ENCODE data around the gene SSU72. TPM values are rescaled to one million over a fixed set of nuclear protein-coding genes. Genes with fewer than 3 reads are reported as not detected.

Gene SSU72
- total RNA-seq, 1 donor: 54.7 TPM

DNA sequence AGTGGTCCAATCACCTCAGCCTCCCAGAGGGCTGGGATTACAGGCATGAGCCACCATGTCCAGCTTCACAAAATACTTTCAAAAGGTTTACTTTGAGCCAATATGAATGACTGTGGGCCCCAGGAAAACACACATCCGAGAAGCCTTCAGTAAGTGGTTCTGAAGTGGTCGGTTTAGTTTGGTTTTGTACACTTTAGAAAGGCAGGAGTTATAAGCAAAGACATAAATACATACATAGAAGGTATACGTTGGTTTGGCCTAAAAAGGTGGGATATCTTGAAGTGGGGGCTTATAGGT is 37.4 kb upstream of the SSU72 start:
- DNase-seq (ENCODE audit: low read depth in 2 of 3, low spot score in 2 of 3): no peak

DNA sequence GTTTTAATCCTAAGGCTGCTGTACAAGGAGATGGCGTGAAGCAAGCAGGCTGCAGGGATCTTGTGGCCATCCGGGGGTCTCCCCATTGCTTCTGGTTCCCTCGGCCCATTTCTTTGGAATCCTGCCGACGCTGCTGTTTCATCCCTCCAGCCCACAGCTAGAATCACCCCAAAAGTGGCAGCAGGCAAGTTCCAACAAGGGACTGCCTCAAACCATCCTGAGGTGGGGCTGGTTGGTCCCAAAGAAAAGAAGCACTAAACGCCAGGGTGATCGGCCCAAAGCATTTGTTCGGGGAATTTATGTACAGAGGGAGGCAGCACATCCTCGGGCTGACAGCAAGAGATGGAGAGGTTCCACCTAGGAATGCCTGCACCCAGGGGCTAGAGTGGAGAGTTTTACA is 36.1 kb upstream of the SSU72 start:
- no peak for DNase-seq (ENCODE audit: low read depth in 2 of 3, low spot score in 2 of 3)

DNA sequence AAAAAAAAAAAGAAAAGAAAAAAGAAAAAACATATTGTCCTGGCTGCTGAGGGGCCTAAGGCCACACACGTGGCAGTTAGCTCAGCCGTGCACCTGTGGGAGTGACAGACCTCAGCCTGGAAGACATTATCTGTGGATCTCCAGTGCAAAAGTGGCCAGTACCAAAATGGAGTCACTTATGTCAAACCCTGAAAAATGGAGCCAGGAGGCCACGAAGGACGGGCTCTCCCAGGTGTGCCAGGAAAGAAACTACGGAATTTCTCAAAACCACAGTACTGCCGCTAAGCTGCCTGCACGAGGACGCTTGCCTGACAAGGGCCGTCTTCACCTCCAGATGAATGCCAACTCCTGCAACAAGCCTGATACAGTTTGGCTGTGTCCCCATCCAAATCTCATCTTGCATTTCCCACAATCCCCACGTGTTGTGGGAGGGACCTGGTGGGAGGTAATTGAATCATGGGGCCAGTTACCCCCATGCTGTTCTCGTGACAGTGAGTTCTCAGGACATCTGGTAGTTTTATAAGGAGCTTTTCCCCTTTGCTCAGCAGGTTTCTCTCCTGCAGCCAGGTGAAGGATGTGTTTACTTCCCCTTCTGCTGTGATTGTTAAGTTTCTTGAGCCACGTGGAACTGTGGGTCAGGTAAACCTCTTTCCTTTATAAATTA is 35.3 kb upstream of the SSU72 start:
- no peak for DNase-seq (ENCODE audit: low read depth in 2 of 3, low spot score in 2 of 3)

DNA sequence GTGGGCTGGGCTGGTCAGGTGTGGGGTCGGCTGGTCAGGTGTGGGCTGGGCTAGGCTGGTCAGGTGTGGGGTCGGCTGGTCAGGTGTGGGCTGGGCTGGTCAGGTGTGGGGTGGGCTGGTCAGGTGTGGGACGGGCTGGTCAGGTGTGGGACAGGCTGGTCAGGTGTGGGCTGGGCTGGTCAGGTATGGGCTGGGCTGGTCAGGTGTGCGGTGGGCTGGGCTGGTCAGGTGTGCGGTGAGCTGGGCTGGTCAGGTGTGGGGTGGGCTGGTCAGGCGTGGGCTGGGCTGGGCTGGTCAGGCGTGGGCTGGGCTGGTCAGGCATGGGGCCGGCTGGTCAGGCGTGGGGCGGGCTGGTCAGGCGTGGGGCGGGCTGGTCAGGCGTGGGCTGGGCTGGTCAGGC is 31.6 kb upstream of the SSU72 start:
- no peak for DNase-seq (ENCODE audit: low read depth in 2 of 3, low spot score in 2 of 3)

DNA sequence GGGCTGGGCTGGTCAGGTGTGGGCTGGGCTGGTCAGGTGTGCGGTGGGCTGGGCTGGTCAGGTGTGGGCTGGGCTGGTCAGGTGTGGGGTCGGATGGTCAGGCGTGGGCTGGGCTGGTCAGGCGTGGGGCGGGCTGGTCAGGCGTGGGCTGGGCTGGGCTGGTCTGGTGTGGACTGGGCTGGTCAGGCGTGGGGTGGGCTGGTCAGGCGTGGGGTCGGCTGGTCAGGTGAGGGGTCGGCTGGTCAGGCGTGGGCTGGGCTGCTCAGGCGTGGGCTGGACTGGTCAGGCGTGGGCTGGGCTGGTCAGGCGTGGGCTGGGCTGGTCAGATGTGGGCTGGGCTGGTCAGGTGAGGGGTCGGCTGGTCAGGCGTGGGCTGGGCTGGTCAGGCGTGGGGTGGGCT is 31.1 kb upstream of the SSU72 start:
- DNase-seq (ENCODE audit: low read depth in 2 of 3, low spot score in 2 of 3): no peak

DNA sequence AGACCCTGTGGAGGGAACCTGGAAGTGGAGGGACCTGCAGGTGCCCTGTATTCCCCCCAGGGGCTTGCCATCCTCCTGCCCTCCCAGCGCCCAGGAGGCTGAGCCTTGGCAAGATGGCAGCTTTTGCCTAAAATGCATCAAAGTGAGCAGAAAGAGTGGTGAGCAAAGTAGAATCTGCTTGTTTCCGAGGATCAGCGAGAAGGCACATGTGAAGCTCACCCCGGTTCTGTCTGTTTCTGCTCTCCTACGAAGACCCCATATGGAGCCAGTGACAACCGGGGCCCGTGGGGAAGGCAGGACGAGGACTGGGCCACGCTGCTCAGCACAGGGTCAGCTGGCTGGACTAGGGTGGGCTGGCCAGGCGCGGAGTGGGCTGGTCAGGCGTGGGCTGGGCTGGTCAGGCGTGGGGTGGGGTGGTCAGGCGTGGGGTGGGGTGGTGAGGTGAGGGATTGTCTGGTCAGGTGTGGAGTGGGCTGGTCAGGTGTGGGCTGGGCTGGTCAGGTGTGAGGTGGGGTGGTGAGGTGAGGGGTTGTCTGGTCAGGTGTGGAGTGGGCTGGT is 30.4 kb upstream of the SSU72 start:
- no peak for DNase-seq (ENCODE audit: low read depth in 2 of 3, low spot score in 2 of 3)

DNA sequence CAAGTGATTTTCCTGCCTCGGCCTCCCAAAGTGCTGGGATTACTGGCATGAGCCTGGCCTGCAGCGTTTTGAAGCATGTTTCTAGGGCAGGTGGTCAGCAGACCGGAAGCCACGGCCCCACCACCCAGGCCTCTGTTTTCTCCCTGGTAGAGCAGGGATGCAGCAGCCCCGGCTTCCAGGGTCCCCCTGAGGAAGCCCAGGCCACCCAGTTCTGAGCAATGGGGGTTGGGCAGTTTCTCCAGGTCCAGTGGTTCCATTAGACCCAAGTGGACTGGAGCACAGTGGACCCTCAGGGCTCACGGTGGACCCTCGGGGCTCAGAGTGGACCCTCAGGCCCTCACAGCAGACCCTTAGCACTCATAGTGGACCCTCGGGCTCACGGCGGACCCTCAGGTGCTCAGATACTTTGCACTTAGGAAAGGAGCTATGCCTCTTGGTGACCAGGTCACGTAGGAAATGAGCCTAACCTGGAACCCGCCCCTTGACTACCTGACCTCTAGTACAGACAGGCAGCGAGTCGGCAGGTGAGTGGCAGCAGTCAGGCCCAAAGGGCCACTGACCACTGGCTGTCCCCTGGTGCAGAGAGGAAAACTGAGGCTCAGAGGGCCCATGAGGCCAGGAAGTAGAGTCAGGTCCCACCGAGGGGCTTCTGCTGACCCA is 29.8 kb upstream of the SSU72 start:
- DNase-seq (ENCODE audit: low read depth in 2 of 3, low spot score in 2 of 3): no peak

DNA sequence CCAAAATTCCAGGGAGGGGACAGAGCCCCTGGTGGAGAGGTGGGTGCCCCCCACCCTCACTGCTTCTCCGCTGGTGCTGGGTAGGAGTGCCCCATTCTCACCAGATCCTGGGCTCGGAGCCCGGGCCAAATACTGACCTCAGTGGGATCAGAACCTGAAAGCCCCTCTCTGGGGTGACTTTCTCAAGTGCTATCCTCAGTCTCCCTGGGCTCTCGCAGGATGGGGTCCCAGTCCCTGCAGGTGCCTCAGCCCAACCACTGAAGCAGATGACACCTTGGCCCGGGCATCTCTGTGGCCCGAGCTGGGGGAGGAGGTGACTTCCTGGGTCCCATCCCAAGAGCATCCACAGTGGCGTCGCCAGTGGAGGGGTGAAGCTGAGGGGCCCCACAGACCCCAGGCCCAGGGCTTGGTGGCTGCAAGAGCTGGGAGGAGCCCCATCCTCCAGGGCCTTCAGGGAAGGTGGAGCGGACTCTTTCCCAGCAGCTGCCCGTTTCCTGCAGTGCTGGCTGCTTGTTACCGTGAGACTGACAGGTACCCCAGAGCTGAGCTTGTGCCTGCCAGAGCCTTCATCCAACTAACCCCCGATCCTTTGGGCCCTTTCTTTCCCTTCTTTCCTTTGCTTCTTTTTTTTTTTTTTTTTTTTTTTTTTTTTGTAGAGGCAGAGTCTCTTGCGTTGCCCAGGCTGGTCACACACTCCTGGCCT is 29.2 kb upstream of the SSU72 start:
- no peak for DNase-seq (ENCODE audit: low read depth in 2 of 3, low spot score in 2 of 3)

DNA sequence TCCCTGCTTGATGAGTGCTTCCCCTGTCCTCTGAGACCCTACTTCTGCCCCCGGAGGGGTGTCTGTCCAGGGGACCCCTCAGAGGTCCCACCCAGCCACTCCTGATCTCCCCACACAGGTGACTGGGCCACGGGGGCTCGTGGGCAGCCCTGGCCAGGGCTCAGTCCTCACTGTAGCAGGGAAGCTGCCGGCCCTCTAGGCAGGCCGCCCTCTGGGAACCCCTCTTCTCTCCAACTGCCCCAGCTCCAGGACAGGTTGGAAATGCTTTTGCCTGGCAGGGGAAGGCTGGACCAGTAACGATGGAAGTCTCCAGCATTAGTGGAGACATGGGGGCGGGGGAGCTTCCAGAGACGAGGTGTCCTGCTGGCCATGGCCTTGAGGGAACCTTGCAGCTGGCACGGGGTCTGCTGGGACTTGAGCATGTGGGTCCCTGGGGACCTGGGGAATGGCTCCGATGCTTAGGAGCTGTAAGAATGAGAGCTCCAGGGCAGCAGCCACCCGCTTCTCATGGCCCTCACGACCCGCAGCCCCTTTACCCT is 28.4 kb upstream of the SSU72 start:
- DNase-seq (ENCODE audit: low read depth in 2 of 3, low spot score in 2 of 3): no peak

DNA sequence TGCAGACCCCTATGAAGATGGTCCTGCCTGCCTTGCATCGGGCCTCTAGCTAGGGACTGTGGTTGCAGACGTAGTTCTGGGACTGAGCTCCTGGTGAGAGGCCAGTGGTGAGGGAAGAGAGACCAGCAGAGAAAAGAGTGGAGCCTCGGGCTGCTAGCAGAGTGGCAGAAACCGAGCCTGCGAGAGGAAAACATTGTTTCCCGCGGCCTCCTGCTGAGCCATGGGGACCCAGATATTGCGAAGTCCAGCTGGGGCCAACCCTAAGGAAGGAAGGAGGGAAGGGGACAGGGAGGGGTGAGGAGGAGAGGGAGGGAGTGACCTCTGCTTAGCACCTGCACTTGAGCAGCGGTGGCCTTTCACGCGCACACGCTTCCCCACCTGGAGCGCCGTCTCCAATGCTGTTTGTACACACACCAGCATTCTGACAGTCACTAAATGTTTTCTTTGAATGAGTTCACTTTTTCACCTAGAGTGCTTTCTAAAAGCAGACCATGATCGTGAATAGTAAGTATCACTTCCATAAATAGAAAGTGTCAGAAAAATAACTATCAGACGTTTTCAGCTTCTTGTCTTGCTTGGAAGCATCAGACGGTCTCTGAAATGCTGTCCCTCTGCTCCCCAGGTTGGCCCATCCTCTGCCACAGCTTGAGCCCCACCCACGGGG is 27.8 kb upstream of the SSU72 start:
- no peak for DNase-seq (ENCODE audit: low read depth in 2 of 3, low spot score in 2 of 3)

DNA sequence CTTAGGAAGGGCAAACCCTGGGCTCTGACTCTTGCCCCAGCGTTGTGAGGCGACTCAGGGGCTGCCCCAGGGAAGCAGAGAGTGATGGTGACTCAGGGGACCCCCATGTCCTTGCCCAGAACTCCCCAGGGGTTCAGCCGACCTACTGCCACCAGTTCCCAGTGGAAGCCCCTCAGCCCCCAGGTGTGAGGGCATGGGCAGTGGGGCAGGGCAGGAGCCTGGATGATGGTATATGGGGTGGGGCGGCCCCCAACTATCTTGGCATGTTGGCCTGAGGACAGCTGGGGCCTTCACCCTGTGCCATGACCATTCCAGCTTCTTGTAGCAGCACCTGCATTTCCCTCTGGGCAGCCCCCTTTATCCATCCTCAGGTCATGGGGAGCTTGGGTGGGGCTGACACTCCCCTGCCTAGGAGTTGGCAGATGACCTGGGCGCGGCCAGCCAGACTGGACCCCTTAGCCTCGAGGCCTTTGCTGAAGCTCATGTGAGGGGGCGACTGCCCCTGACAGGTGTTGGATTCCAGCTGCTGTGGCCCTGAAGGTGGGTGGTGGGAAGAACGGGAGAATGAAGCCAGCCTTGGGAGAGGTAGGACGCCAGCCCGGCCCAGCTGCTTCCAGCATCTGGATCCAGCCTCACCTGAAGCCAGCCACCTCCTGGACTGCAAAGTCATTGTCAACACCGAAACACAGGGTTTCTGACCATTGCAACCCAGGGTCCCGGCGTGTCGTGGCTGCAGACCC is 27.1 kb upstream of the SSU72 start:
- no peak for DNase-seq (ENCODE audit: low read depth in 2 of 3, low spot score in 2 of 3)

DNA sequence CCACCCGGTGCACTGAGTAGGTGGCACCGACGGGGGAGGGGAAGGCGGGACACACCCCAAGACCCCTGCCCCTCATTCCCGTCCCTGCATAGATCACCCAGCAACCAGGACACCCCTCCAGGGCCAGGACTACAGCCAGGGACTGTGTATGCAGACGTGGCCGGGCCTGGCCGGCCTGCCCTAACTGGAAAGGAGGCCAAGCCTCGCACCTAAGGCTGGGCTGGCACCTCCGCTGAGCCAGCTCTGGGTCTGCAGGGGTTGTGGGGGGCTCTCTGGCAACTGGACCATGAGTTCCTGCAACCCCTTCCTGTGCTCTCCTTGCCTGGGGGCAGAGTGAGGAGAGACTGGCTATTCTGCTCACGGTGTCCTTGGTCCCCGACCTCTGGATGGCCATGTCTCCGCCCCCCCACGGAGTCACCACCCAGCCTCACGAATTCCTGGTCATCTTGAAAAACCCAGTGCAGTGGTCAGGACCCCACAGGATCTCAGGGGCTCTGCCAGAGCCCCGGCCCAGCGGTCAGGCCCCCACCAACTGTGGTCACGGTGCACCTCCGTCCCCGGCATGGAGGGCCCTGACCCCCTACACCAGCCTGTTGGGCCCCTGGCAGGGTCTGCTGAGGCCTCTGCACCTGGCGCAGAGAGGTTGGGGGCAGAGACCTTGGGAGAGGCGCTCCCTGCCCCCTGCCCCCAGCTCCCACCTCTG is 26.3 kb upstream of the SSU72 start:
- no peak for DNase-seq (ENCODE audit: low read depth in 2 of 3, low spot score in 2 of 3)

DNA sequence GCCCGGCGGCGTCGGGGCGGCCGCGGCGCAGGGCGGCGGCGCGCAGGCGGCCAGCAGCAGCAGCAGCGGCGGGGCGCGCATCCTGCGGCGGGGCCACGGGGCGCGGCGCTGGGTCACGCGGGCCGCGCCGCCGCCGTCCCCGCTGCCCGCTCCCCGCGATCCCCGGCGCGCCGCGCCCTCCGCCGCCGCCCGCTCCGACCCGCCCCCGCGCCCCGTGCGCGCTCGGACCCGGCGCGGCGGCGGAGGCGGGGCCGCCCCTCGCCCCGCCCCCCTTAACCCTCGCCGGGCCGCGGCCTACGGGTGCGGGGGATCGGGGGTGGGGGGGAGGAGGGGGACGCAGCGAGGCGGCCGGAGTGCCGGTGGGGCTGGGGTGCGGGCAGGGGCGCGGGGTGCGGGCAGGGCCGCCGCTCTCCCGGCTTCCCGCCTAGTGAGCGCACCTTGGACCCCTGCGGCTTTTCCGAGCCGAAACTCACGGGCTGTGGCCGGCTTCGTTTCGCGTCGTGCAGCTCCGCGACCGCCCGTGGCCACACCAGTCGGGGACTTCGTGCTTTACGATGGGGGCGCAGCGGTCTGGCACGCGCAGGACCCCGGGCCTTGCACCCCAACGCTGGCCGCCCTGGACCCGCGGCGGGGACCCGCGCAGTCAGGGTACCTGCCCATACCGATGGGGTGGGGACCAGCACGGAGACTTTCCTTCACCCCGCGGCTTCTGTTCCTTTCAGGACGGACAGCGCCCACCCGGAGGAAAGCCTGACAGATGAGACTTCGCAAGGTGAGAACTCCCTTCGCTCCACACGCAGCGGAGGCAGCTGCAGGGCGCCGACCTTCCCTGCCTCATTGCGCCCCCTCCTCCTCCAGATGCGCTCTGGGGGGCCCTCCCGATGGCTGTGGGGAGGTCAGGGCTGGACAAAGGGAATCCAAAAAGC is 25.5 kb upstream of the SSU72 start, which contains the start of gene FNDC10:
Gene FNDC10, minus strand, starts transcription at position 201 of the 926 bp plus-strand sequence. Its CDS starts 120 bp downstream, at position 81.
- no peak for DNase-seq (ENCODE audit: low read depth in 2 of 3, low spot score in 2 of 3)

DNA sequence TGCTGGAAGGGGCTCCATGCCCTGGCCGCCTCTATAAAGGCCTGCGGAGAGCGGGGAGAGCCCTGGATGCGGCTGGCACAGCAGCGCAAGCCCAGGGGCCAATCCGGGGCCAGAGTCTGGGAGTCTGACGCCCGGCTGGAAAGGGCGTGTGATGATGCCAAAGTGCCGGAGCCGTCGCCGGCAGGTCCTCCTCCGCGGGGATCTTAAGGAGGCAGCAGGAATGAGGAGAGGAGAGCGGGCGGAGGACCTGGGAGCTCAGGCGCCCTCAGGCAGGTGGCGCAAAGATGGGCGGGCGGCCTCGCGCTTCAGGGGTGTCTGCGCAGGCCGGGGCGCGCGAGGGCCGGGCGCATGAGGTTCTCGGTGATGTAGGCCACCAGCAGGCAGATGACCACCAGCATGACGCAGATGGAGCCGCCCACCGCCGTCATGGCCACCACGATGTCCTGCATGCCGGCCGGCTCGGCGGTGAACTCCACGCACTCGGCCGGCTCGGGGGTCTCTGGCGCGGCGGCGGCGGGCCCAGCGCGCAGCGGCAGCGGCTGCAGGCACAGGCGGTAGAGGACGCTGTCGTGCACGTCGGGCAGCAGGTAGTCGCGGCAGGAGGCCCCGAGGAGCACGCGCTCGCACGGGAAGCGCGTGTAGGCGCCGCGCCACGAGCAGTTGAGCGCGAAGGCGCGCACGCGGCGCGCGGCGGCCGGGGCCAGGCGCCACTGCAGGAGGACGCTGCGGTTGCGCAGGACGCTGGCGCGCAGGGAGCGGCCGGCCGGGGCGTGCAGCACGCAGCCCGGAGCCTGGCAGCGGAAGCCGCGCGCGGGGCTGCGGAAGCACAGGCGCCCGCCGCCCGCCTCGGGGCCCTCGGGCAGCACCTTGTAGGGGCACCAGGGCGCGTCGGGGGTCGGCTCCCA is 24.6 kb upstream of the SSU72 start:
- peak in 2 of 3 donors; percentile 38 to 44 for DNase-seq (ENCODE audit: low read depth in 2 of 3, low spot score in 2 of 3)

DNA sequence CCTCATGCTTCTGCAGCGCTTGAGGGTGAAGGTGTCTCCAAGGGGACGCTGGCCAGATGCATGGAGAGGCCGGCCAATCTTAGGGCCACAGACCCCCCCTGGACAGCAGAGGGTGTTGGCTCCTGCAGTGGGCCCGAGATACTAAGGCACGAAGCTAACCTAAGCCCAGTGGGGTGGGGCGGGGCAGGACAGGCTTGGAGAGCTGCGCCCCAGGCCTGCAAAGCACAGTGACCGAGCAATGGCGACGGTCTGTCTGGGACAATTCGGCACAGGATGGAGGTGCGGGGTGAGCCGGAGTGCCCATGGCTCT is 24.0 kb upstream of the SSU72 start:
- DNase-seq (ENCODE audit: low read depth in 2 of 3, low spot score in 2 of 3): no peak

DNA sequence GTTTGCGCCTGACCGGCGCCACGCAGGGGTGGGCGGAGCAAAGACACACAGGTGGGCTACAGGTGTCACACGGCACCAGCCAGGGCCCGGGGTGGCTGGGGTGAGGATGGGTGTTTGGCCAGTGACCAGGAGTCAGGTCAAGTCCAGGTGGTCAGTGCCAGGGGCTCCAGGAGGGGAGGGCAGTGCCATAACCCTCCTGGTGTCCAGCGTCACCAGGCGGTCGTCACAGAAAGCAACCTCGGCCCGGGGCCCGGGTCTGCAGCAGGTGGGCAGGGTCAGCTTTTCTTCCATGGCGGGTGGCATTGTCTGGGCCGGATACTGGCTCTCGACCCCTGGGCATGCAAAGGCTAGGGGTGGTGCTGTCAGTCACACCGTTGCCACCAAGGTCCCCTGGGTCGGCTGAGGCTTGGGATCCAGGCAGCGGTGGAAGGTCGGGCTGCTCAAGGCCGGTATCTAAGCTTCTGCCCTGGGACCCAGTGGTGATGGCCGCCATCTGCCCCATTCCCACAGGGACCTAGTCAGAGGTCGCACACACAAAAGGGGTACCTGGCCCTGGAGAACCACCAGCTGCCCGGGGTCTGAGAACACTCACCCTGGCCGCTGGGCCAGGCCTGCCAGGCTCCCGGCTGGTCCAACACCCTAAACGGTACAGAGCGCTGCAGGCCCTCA is 23.5 kb upstream of the SSU72 start:
- DNase-seq (ENCODE audit: low read depth in 2 of 3, low spot score in 2 of 3): no peak

DNA sequence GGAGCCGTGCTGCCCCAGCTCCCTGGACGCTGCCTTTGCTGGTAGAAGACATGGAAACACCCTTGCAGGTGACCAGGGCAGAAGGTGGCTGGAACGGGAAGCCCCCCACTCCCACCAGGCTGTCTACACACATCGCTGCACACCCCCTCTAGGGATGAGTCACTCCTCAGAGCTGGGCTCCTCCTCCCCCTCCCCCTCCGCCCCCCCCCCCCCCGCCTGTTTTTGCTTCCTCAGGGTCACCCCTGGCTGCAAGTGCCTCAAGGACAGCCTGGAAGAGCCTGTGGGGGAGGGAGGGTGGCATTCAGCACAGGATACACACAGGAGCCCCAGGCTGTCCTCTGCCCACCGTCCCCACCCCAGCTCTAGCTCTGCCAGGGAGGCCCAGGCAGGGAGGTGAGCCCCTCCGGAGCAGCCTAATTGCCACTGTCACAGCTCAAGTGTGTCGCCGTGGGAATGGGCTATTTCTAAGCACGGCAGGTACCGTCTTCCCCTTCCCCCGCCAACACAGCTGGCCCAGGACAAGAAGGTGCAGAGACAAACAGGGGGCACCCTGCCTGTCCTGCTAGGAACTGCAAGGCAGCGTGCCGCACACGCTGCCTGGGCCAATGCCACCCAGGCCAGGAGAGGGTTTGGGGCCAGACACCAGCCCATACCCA is 22.7 kb upstream of the SSU72 start:
- peak in 2 of 3 donors; percentile 47 to 53 for DNase-seq (ENCODE audit: low read depth in 2 of 3, low spot score in 2 of 3)

Measured in hematopoietic multipotent progenitor cell (in vitro differentiated cells).